Measurements from ENCODE around the gene FKBP11. TPM values are rescaled to one million over a fixed set of nuclear protein-coding genes. Genes with fewer than 3 reads are reported as not detected.

The FKBP11 gene
- total RNA-seq, 1 experiment from 2014 or later = 21.1 TPM

GRCh38 chr12:48938805-48939204 lies 13.5 kb upstream of the FKBP11 start:
- intact Hi-C loops (cut with micrococcal nuclease; ENCODE audit: unreplicated experiment) (no loop called here), in situ Hi-C loops (cut with HindIII; ENCODE audit: low pct_unique_long_range_greater_than_20kb, low sequenced_read_pairs) (no loop called here)
- ChIA-PET CTCF (interaction anchor here (1.2 kb wide), 1 partner anchor 86 kb away, joined by 3 read pairs; no protein-coding TSS in a partner anchor), POLR2A (no interaction called here)
- no TSS peak for BruUV-seq (replicated peaks)
- H3K4me1 ChIP-seq (ENCODE audit: control insufficient read depth, insufficient read depth, low read length) = no peaks in the 10 kb centered on the region
- no peak overlapping the region for H3K4me3 ChIP-seq (ENCODE audit: low read depth in 2 of 2, low read length in 2 of 2)
- ATAC-seq (no peak), DNase-seq (ENCODE audit: low read depth, low spot score) (no peak)
- H3K27me3 ChIP-seq (ENCODE audit: control insufficient read depth, insufficient read depth, low read length) = no peaks in the 10 kb centered on the region
- H3K27ac ChIP-seq (ENCODE audit: low read length) = no peak overlapping the region
- peaks cover 9% of the 10 kb centered on the region for H3K36me3 ChIP-seq (ENCODE audit: control insufficient read depth, insufficient read depth, low read length)
- no peaks in the 10 kb centered on the region for H3K9me3 ChIP-seq (ENCODE audit: control insufficient read depth, insufficient read depth, low read depth, low read length)
- TF ChIP-seq CTCF (IDR thresholded peaks at IDR 0.05) (no peak), REST (IDR thresholded peaks at IDR 0.05; ENCODE audit: insufficient read depth in 1 of 2, low read depth in 2 of 2, low read length in 1 of 2) (no peak), TCF7L2 (IDR thresholded peaks at IDR 0.05; ENCODE audit: low read depth, low read length) (no peak), POLR2AphosphoS5 (IDR thresholded peaks at IDR 0.05; ENCODE audit: low read depth, low read length) (no peak), SIN3A (IDR thresholded peaks at IDR 0.05; ENCODE audit: borderline replicate concordance, insufficient read depth, low read depth, low read length) (no peak)

GRCh38 chr12:48937170-48937569 lies 11.9 kb upstream of the FKBP11 start:
- Histone ChIP-seq H3K27me3 (ENCODE audit: control insufficient read depth, insufficient read depth, low read length) (no peaks in the 10 kb centered on the region), H3K9me3 (ENCODE audit: control insufficient read depth, insufficient read depth, low read depth, low read length) (no peaks in the 10 kb centered on the region), H3K27ac (ENCODE audit: low read length) (no peak overlapping the region), H3K4me3 (ENCODE audit: low read depth in 2 of 2, low read length in 2 of 2) (no peak overlapping the region), H3K4me1 (ENCODE audit: control insufficient read depth, insufficient read depth, low read length) (no peaks in the 10 kb centered on the region), H3K36me3 (ENCODE audit: control insufficient read depth, insufficient read depth, low read length) (peaks cover 12% of the 10 kb centered on the region)
- ChIA-PET CTCF (interaction anchor here (0.5 kb wide), 1 partner anchor 70 kb away, joined by 3 read pairs; no protein-coding TSS in a partner anchor), POLR2A (no interaction called here)
- DNase-seq (ENCODE audit: low read depth, low spot score) (no peak), ATAC-seq (peak; percentile 53; the same call in 1 of the 2 replicates)
- BruUV-seq (replicated peaks) = no TSS peak
- TF ChIP-seq SIN3A (IDR thresholded peaks at IDR 0.05; ENCODE audit: borderline replicate concordance, insufficient read depth, low read depth, low read length) (no peak), TCF7L2 (IDR thresholded peaks at IDR 0.05; ENCODE audit: low read depth, low read length) (no peak), REST (IDR thresholded peaks at IDR 0.05; ENCODE audit: insufficient read depth in 1 of 2, low read depth in 2 of 2, low read length in 1 of 2) (no peak), POLR2AphosphoS5 (IDR thresholded peaks at IDR 0.05; ENCODE audit: low read depth, low read length) (no peak), CTCF (IDR thresholded peaks at IDR 0.05) (no peak; the same call in 1 of the 2 replicates)
- in situ Hi-C loops (cut with HindIII; ENCODE audit: low pct_unique_long_range_greater_than_20kb, low sequenced_read_pairs) = no loop called here
- intact Hi-C loops (cut with micrococcal nuclease; ENCODE audit: unreplicated experiment) = no loop called here
